Adipose tissue (tissue), 3 donors: ENCODE data around the gene DAND5. TPM values are rescaled to one million over a fixed set of nuclear protein-coding genes. Genes with fewer than 3 reads are reported as not detected.

Experiments used
- H3K27ac ChIP-seq: one replicate; pipeline ENCODE4 v1.5.1; 2013; ENCODE audit warnings: low read depth, low read length
- WGBS, 3 donors: extraction: QIAGEN DNeasy Blood & Tissue Kit; methylation state at CpG; one replicate each; pipeline ENCODE4 v1.1.7; 2013; 5-methylcytosine and 5-hydroxymethylcytosine counted together
- polyA plus RNA-seq, 3 donors: library from polyadenylated mRNA; stranded (reverse); fragments of 200-250 nt; gene quantifications; one replicate each; pipeline ENCODE4 v1.2.3, GENCODE V29; 2013
- donor health status: healthy with polysubstance abuse.
- donor health status: Bipolar disorder and iron deficiency.
- donor health status: healthy.

The DAND5 gene
- polyA plus RNA-seq, 3 donors = 0.04 to 0.11 (median 0.05) TPM

- WGBS, 3 donors = 29 to 75% (median 44%) methylated on average over 20 of the region's 20 CpGs
Measured at GRCh38 chr19:13013649-13014048, 44.3 kb downstream of the DAND5 start.

GRCh38 chr19:13014101-13014920, 44.9 kb downstream of the DAND5 start:
- no peak overlapping the region for H3K27ac ChIP-seq
- WGBS, 3 donors = 36 to 71% (median 39%) methylated on average over 34 to 35 of the region's 35 CpGs

More at GRCh38 chr19:13013649-13014048, 44.3 kb downstream of the DAND5 start:
- H3K27ac ChIP-seq = peak overlapping the region; percentile 6

DNA sequence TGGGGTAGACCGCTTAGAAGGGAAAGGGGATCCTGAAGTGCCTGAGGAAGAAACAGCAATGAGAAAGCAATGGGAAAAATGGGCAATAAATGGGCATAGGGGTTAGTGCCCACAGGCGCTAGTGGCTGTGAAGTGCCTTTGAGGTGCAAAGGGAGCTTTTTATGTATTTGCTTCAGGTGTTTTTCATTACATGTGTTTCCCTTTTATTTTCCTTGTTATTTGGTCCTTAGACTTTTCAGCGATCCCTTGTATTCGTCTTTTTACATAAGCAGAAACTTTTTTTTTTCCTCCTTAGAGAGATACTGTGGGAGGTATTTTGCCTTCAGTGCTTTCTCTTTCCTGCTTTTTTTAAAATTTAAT, 45.5 kb downstream of the DAND5 start:
- 75 to 86% (median 78%) methylated on average over 4 of the region's 4 CpGs for WGBS, 3 donors
- H3K27ac ChIP-seq = no peak overlapping the region

GRCh38 chr19:13015361-13016223, 46.2 kb downstream of the DAND5 start:
- H3K27ac ChIP-seq = no peak overlapping the region
- WGBS, 3 donors = 68 to 84% (median 70%) methylated on average over 12 of the region's 12 CpGs

DNA sequence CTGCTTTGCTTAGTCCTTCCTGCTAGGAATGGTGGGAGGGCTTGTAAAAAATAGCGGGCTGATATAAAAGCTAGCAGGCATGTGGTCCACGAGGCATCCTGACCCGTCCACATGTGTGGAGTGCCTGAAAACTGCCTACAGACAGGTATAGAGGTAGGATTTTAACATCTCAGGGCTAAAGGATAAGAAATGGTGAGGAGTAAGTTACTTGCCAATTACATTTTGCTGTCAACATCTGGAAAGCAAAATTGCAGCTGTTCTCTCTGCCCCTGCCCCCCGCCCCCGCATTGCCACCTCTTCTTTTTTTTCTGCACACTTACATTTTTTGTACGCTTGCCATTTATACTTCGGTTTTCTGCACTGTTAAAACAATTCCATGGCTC, 46.9 kb downstream of the DAND5 start:
- no peak overlapping the region for H3K27ac ChIP-seq
- 57 to 85% (median 71%) methylated on average over 7 of the region's 7 CpGs for WGBS, 3 donors

DNA sequence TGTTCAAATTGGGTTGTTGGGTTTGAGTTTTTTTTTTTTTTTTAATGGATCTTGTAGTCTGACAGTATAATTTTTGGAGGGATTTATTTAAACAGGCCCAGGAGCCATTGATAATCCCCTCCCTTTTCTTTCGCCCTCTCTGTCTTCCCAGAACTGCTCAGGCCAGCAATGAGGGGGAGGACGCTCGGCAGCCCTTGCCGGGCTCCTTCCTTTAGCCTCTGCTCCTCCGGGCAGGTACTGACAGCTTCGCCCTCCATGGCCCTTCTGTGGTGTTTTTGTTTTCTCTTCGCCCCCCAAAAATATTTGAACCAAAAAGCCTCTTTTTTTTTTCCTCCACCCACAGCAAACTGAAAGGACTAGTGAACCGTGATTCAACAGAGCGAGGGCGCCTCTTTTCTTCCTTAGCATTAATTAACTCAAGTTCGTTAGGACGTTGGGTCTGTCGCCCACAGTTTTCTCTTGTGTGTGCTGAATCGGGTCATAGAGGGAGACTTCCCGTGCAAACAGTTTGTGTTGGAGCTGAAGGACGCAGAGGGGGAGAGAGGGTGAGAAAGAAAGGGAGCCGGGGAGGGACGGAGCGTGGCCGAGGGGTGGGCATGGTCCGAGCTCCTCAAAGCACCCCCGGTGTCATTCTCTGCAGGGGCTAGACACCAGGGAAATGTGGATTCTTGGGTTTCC, 47.4 kb downstream of the DAND5 start:
- no peak overlapping the region for H3K27ac ChIP-seq
- WGBS, 3 donors = 68 to 82% (median 69%) methylated on average over 22 of the region's 22 CpGs

GRCh38 chr19:13017306-13018034, 48.1 kb downstream of the DAND5 start:
- WGBS, 3 donors = 51 to 74% (median 72%) methylated on average over 14 of the region's 14 CpGs

GRCh38 chr19:13018035-13018914, 48.9 kb downstream of the DAND5 start:
- H3K27ac ChIP-seq = no peak overlapping the region
- 41 to 69% (median 42%) methylated on average over 17 to 21 of the region's 21 CpGs for WGBS, 3 donors

More at GRCh38 chr19:13017306-13018034, 48.1 kb downstream of the DAND5 start:
- no peak overlapping the region for H3K27ac ChIP-seq

- 75 to 90% (median 84%) methylated on average over 4 of the region's 4 CpGs for WGBS, 3 donors
- no peak overlapping the region for H3K27ac ChIP-seq
Measured at GRCh38 chr19:13019332-13019731, 50.0 kb downstream of the DAND5 start.

DNA sequence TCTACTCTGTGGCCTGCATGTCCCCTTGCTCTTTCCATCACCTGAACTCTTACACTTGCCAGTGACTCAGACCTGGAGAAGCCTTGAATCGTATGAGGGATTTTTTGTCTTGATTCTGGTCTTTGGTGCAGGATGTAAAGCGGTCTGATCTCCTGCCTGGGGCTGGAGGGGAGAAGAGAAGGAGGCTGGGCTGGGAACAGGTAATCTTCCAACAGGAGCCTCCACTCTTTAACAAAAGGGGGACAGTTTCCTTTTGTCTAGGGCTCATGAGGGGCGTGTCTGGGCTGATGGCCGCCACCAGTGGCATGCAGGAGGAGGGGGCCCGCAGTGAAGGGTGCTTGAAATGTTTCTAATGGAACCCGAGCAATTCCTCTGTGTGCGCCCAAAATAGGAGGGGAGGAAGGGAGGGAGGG, 50.6 kb downstream of the DAND5 start:
- 77 to 86% (median 79%) methylated on average over 7 of the region's 7 CpGs for WGBS, 3 donors
- no peak overlapping the region for H3K27ac ChIP-seq

- WGBS, 3 donors = 17 to 33% (median 20%) methylated on average over 22 of the region's 22 CpGs
Measured at GRCh38 chr19:13022111-13022858, 52.9 kb downstream of the DAND5 start.

GRCh38 chr19:13022859-13023636, 53.7 kb downstream of the DAND5 start:
- no peak overlapping the region for H3K27ac ChIP-seq
- 3 to 23% (median 3%) methylated on average over 30 of the region's 30 CpGs for WGBS, 3 donors

More at GRCh38 chr19:13022111-13022858, 52.9 kb downstream of the DAND5 start:
- H3K27ac ChIP-seq = peak overlapping the region; percentile 56

DNA sequence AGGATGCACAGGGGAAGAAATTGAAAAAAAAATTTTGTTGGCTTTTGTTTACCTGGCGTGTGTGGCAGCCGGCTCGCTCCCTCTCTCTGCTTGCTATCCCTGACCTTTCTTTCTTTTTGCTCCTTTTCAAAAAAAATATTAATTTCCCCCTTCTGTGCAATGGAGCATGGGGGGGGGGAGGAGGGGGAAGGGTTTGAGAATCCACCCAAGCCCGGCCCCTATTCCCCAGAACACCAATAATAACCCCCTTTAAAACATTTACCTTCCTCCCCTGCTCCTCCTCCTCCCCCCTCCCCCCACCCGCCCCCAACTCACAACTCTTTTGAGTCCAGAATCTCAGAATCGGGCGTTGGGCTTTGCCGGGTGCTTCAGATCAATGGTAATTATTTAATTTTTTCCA, 54.3 kb downstream of the DAND5 start:
- 3 to 16% (median 6%) methylated on average over 8 of the region's 8 CpGs for WGBS, 3 donors

More for the DNA sequence above, 54.3 kb downstream of the DAND5 start:
- H3K27ac ChIP-seq = no peak overlapping the region
